G401 (cell line): ENCODE results near the gene SMOC1. TPM values are rescaled to one million over a fixed set of nuclear protein-coding genes. Genes with fewer than 3 reads are reported as not detected.

ENCODE experiments used
- DNase-seq: peaks from one replicate; pipeline ENCODE4 v3.0.0-alpha.2; 2015; ENCODE audit warnings: low spot score
- in situ Hi-C: cut with HindIII; loops from 2 replicates; pipeline ENCODE4 v1.10.0; 2016; ENCODE audit warnings: low sequenced_read_pairs, mixed read lengths
- total RNA-seq: library from RNA; depleted of rRNA; stranded (reverse); fragments of >200 nt; shearing (Covaris generic); gene quantifications from 2 replicates; pipeline ENCODE4 v1.2.3, GENCODE V29; 2014

SMOC1 gene
- total RNA-seq, 1 experiment from 2014 or later, result not detected

- in situ Hi-C loops, result no loop called here
- DNase-seq, result no peak
Observed at GRCh38 chr14:69860221-69860620, 19.0 kb upstream of the SMOC1 start.

DNA sequence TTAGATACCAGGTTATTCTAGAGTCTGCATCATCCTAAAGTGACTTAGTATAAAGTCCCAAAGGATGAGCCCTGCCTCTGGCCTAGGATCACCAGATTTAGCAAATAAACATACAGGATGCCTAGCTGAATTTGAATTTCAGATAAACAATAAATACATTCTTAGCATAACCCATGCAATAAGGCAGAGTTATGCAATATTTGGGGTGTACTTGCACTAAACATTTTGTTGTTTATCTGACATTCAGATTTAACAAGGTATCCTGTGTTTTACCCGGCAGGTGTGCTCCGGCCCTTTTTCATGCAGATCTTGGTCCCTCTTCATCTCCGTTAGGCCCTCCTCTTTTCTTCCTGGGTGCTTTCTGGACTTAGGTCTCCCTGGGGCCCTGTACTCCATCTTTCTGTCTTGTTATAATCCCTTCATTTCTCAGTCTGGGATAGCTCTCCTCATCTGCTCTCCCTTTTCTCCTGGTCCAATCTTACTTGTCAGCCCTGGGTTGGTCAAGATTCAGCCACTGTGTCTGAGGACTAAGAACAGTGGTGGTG is 18.1 kb upstream of the SMOC1 start:
- in situ Hi-C loops, result no loop called here
- DNase-seq, result no peak

DNA sequence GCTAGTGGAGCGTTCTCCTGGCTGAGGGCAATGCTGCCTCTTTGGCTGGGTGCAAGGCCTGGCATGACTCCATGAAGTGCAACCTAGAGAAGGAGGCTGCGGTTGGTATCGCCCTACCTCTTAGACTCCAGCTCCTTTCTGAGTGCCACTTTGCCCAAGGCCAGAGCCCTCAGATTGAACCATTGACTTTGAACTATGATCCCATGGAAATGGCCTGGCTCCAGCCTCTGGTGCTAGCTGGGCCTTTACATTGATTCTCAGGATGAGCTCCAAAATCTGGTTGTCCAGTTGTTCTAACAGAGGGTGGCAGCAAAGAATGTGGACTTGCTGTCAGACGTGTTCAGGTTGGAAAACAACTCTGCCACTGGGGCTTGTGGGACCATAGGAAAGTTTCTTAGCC is 16.1 kb upstream of the SMOC1 start:
- in situ Hi-C loops, result no loop called here
- no peak for DNase-seq

GRCh38 chr14:69865701-69866365 is 13.4 kb upstream of the SMOC1 start:
- no peak for DNase-seq
- in situ Hi-C loops, result no loop called here

- in situ Hi-C loops, result no loop called here
Observed at GRCh38 chr14:69868363-69868963, 10.8 kb upstream of the SMOC1 start.

GRCh38 chr14:69870613-69871012 is 8.6 kb upstream of the SMOC1 start:
- no peak for DNase-seq
- in situ Hi-C loops, result no loop called here

More at GRCh38 chr14:69868363-69868963, 10.8 kb upstream of the SMOC1 start:
- DNase-seq, result no peak

DNA sequence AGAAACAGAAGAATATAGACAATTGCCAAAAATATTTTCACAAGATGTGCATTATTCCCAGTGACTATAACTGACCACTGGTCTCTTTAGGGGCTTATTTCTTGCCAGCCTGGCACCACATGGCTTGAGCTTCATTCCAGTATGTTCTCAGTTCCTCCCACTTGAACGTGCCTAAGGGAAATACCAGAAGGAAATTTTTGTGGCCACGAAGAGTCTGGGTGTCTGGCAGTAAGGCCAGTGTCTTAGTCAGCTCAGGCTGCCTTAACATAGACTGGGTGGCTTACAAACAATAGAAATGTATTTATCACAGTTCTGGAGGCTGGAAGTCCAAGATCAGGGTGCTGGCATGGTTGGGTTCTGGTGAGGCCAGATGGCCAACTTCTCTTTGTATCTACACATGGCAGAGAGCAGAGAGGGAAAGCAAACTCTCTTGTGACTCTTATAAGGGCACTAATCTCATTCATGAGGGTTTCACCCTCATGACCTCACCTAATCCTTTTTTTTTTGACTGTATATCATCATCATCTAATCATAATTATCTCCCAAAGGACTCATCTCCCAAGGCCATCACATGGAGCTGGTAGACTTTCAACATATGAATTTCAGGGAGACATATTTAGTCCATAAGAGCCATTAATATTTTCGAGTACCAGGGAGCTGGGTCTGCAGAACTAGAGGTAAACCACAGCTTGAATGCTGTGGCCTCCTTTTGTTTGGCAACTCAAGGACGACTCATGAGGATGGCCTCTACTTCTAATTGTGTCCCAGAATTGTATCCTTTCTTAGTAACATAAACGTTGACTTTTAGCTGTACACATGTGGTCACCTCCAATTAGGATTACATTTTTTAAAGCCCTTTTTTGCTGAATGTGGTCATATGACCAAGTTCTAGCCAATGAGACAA is 5.1 kb upstream of the SMOC1 start:
- in situ Hi-C loops, result no loop called here
- DNase-seq, result no peak

DNA sequence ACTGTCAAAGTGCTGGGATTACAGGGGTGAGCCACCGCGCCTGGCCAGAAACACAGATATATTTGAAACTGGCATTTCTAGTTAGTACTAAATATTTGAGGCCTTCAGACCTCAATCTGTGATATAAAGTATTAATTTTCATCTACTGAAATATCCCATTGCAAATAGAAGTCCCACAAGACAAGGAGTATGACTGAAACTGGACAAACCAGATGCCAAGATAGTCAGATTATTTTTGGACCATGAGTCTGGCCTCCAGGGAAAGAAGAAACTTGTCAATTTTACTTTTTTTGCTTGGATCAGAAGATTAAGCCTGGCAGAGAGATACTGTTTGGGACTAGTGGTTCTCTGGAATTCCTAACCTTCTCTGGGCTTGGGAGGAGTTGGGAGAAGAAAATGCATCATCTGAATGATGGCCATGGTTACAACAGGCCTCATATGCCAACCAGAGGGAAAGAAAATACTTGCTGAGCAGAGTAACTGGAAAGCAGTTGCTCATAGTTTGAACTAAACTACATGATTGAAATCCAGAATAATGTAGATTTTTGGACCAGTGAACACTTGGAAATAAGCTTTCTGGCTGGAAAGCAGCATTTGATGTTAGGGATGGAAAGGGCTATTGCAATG is 2.9 kb upstream of the SMOC1 start:
- DNase-seq, result no peak
- in situ Hi-C loops, result no loop called here

- in situ Hi-C loops, result no loop called here
- peak; percentile 56 for DNase-seq
Observed at GRCh38 chr14:69876848-69877306, 2.3 kb upstream of the SMOC1 start.

GRCh38 chr14:69877492-69877891 is 1.7 kb upstream of the SMOC1 start:
- in situ Hi-C loops, result no loop called here
- DNase-seq, result peak; percentile 37

DNA sequence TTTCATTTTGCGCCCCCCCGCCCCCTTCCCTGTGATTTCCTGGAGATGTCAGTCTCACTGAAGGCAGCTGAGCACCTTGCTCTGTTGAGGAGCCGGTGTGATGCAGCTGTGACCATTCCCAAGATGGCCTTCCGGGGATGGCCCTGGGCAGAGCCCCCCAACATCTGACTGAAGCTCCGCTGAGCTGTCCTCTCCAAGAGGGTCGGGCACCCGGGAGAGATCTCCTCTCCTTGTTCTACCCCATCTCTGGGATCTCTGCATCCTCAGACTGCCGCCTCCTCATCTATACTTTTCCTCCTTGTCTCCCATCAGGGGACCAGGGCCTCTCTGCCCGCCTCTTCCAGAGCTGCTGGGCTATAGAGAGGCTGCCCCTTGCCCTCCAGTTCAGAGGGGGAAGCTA is 965 bp upstream of the SMOC1 start:
- DNase-seq, result no peak
- in situ Hi-C loops, result no loop called here

DNA sequence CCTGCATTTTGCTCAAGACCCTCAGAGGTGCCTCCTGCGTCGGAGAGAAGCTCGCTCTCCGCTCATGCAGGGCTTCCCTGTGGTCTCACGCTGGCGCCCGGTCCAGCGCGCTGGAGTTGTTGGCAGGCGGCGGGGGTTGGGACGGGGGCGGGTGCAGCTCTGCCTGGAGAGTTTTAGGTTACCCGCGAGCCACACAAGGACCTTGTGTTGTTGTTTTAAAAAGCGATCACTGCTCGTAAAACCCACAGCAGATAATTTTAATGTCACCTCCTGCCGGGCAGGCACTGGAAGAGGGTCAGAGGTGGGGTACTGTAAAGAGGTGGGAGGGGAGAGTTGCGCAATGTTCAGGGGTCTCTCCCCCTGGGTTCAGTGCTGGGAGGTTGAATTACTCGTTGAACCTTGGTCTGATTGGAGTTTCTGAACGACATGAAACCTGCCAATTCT is 850 bp downstream of the SMOC1 start:
- in situ Hi-C loops, result no loop called here
- DNase-seq, result peak; percentile 3

GRCh38 chr14:69880893-69881292 is 1.7 kb downstream of the SMOC1 start:
- no peak for DNase-seq
- in situ Hi-C loops, result no loop called here

DNA sequence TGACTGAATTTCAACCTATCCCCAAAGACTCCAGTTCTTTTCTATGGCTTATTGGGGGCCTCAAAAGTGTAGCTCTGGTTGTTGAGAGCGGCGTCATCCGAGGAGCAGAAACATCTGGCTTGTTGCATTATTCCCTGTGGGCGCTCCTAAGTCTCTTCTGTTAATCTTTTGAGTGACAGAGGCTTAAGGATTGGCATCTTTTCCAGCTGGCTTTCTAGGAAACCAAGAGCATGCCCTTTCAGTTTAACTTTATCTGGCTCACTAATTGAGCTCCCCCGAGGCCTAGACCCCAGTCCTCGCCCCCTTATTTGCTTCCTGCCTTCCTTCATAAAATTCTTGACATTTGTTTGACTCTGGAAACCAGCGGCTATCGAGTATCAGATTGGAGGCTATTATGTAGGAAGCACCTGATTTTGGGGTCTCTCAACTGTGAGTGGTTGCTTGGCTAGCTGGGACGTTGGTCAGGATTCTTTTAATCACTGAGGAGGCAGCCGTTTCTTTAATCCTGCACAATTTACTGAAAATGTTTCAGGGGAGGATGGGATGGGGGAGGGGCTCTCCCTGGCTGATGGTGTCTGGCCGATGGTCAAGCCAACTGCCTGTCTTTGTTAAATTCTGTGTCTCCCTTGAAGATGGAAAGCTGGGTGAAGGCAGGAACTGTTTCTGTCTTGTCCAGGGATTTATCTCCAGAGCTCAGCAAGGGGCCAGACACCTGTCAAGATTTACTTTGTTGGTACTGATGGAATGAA is 3.1 kb downstream of the SMOC1 start:
- in situ Hi-C loops, result no loop called here

GRCh38 chr14:69882915-69883314 is 3.7 kb downstream of the SMOC1 start:
- DNase-seq, result no peak
- in situ Hi-C loops, result no loop called here

More for the DNA sequence above, 3.1 kb downstream of the SMOC1 start:
- no peak for DNase-seq

GRCh38 chr14:69886453-69887242 is 7.4 kb downstream of the SMOC1 start:
- DNase-seq, result no peak
- in situ Hi-C loops, result no loop called here

GRCh38 chr14:69887740-69888657 is 8.8 kb downstream of the SMOC1 start:
- in situ Hi-C loops, result no loop called here
- no peak for DNase-seq
